ENCODE measurements around the gene CAPN2.

CAPN2 gene

DNA sequence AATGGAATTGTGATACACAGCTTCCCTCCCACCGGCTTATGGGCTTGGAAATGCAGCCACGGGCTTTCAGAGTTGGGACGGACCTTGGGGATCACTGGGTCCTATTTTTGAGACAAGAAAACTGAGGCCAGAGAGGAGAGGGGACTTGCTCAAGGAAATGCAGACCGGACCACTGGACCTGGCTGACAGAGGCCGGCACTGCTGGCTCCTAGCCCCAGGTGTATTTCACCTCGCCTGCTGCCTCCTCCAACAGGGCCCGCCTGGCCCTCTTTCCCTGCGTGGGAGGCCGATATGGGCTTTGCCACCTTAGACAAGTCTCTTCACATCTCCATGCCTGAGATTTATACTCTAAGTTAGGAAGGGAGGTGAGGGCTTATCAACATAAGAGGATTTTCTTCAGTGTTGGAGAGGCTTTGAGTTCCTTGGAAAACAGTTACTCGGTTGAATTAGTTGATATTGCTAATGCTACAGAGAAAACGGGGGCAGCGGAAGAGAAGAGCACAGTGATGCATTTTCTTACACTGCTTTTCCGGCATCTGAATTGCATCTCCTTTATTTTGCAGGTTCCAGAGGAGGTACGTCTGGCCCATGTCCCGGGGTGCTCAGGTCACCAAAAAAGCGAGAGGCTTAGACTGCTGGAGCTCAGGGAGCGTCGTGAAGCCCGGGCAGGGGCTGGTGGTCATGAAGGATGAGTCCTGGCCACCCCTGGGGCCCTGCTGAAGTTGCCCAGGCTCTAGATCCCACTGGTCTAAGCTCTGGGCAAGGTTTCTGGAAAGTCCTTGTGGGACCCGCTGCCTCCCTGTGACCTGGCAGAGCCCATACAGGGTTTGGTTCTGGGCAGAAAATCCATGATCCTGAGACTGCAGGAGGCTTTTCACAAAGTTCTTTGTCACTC is 44.7 kb downstream of the CAPN2 start:
- Histone ChIP-seq H3K36me3 (ENCODE audit: insufficient read depth, low read length) (peaks cover 84% of the 10 kb centered on the region), H3K4me1 (ENCODE audit: insufficient read depth, low read length) (no peaks in the 10 kb centered on the region), H3K9me3 (ENCODE audit: low read length) (no peaks in the 10 kb centered on the region), H3K27me3 (ENCODE audit: insufficient read depth, low read length) (no peaks in the 10 kb centered on the region), H2AFZ (ENCODE audit: low read depth, low read length) (no peak overlapping the region), H3K4me3 (ENCODE audit: low read length) (no peak overlapping the region)

DNA sequence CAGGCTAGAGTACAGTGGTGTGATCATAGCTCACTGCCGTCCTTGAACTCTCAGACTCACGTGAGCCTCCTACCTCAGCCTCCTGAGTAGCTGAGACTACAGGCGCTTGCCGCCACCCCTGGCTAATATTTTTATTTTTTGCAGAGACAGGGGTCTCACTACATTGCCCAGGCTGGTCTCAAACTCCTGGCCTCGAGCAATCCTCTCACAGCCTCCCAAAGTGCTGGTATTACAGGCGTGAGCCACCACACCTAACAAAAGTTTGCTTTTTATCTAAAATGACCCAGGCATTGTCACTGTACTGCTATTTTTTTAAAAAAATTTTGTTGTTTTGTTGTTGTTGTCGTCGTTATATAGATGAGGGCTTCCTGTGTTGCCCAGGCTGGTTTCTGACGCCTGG is 46.4 kb downstream of the CAPN2 start:
- H2AFZ ChIP-seq (ENCODE audit: low read depth, low read length) = no peak overlapping the region
- H3K9me3 ChIP-seq (ENCODE audit: low read length) = no peaks in the 10 kb centered on the region
- H3K36me3 ChIP-seq (ENCODE audit: insufficient read depth, low read length) = peaks cover 82% of the 10 kb centered on the region
- no peak overlapping the region for H3K4me3 ChIP-seq (ENCODE audit: low read length)
- H3K27me3 ChIP-seq (ENCODE audit: insufficient read depth, low read length) = no peaks in the 10 kb centered on the region
- no peaks in the 10 kb centered on the region for H3K4me1 ChIP-seq (ENCODE audit: insufficient read depth, low read length)

DNA sequence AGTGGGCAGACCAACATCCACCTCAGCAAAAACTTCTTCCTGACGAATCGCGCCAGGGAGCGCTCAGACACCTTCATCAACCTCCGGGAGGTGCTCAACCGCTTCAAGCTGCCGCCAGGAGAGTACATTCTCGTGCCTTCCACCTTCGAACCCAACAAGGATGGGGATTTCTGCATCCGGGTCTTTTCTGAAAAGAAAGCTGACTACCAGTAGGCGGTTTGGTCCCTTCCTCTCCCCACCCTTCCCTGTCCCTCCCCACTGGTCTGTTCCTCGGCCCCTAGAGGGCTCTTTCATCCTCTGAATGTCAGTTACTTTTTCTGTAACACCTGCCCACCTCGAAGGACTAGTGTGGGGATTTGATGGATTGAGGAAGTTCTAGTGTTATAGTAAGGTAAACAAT is 46.9 kb downstream of the CAPN2 start:
- no peak overlapping the region for H2AFZ ChIP-seq (ENCODE audit: low read depth, low read length)
- no peaks in the 10 kb centered on the region for H3K9me3 ChIP-seq (ENCODE audit: low read length)
- no peaks in the 10 kb centered on the region for H3K27me3 ChIP-seq (ENCODE audit: insufficient read depth, low read length)
- peaks cover 81% of the 10 kb centered on the region for H3K36me3 ChIP-seq (ENCODE audit: insufficient read depth, low read length)
- H3K4me3 ChIP-seq (ENCODE audit: low read length) = no peak overlapping the region
- H3K4me1 ChIP-seq (ENCODE audit: insufficient read depth, low read length) = no peaks in the 10 kb centered on the region

GRCh38 chr1:223760833-223761232 is 48.5 kb downstream of the CAPN2 start:
- H3K9me3 ChIP-seq (ENCODE audit: low read length) = no peaks in the 10 kb centered on the region
- peaks cover 80% of the 10 kb centered on the region for H3K36me3 ChIP-seq (ENCODE audit: insufficient read depth, low read length)
- H2AFZ ChIP-seq (ENCODE audit: low read depth, low read length) = no peak overlapping the region
- peaks cover 4% of the 10 kb centered on the region for H3K4me1 ChIP-seq (ENCODE audit: insufficient read depth, low read length)
- H3K4me3 ChIP-seq (ENCODE audit: low read length) = no peak overlapping the region
- no peaks in the 10 kb centered on the region for H3K27me3 ChIP-seq (ENCODE audit: insufficient read depth, low read length)

DNA sequence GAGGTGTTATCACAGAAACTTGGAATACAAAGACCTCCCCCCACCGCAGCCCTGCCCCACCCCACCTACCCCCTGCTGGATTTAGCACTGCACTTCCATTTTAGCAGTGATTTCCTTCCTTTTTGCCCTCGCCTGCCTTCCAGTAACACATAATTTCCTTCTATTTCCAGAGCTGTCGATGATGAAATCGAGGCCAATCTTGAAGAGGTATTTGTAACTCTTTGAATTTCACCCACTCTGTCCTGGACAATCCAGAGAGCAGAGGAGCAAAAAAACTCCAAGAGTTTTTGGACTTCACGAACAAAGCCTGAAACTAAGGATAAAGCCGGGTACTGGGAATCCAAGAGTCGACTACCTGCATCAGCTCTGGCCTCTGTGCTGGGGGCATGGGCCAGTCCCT is 49.1 kb downstream of the CAPN2 start:
- no peaks in the 10 kb centered on the region for H3K27me3 ChIP-seq (ENCODE audit: insufficient read depth, low read length)
- H3K4me3 ChIP-seq (ENCODE audit: low read length) = no peak overlapping the region
- H3K9me3 ChIP-seq (ENCODE audit: low read length) = no peaks in the 10 kb centered on the region
- H3K36me3 ChIP-seq (ENCODE audit: insufficient read depth, low read length) = peaks cover 76% of the 10 kb centered on the region
- peaks cover 4% of the 10 kb centered on the region for H3K4me1 ChIP-seq (ENCODE audit: insufficient read depth, low read length)
- H2AFZ ChIP-seq (ENCODE audit: low read depth, low read length) = no peak overlapping the region

DNA sequence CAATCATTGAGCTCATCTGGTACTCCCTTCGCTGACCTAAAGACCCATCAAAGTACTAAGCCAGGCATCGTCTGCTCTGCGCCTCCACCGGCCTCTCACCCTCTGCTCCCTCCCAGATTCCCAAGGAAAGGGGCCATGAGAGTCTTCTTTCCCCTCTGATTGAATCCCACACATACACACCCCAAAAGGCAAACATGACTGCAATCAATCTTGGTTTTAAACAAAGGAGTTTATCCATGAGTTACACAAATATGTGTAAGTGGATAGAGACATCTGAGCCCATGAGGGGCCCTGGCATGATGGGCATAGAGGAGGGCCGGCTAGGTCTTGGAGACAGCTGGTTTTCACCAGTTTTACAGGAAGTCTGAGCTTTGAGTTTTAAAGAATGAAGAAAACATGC is 50.9 kb downstream of the CAPN2 start:
- no peak overlapping the region for H2AFZ ChIP-seq (ENCODE audit: low read depth, low read length)
- peaks cover 4% of the 10 kb centered on the region for H3K4me1 ChIP-seq (ENCODE audit: insufficient read depth, low read length)
- no peak overlapping the region for H3K4me3 ChIP-seq (ENCODE audit: low read length)
- peaks cover 68% of the 10 kb centered on the region for H3K36me3 ChIP-seq (ENCODE audit: insufficient read depth, low read length)
- H3K27me3 ChIP-seq (ENCODE audit: insufficient read depth, low read length) = no peaks in the 10 kb centered on the region
- H3K9me3 ChIP-seq (ENCODE audit: low read length) = no peaks in the 10 kb centered on the region

DNA sequence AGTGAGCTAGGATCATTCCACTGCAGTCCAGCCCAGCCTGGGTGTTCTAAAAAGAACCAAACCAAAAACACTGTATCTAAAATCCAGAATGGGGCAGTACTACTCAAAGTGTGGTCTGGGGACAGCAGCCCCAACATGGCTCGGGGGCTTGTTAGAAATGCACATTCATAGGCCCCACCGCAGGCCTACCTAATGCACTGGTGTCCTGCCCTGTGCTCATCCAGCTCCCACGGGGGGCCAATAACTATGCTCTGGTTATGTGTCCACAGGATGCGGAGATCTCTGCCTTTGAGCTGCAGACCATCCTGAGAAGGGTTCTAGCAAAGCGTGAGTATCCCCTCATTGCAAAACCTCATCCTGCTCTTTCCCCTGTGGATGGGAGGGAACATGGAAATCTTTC is 51.5 kb downstream of the CAPN2 start:
- H3K4me3 ChIP-seq (ENCODE audit: low read length) = no peak overlapping the region
- no peak overlapping the region for H2AFZ ChIP-seq (ENCODE audit: low read depth, low read length)
- H3K27me3 ChIP-seq (ENCODE audit: insufficient read depth, low read length) = no peaks in the 10 kb centered on the region
- no peaks in the 10 kb centered on the region for H3K9me3 ChIP-seq (ENCODE audit: low read length)
- H3K36me3 ChIP-seq (ENCODE audit: insufficient read depth, low read length) = peaks cover 65% of the 10 kb centered on the region
- peaks cover 4% of the 10 kb centered on the region for H3K4me1 ChIP-seq (ENCODE audit: insufficient read depth, low read length)

DNA sequence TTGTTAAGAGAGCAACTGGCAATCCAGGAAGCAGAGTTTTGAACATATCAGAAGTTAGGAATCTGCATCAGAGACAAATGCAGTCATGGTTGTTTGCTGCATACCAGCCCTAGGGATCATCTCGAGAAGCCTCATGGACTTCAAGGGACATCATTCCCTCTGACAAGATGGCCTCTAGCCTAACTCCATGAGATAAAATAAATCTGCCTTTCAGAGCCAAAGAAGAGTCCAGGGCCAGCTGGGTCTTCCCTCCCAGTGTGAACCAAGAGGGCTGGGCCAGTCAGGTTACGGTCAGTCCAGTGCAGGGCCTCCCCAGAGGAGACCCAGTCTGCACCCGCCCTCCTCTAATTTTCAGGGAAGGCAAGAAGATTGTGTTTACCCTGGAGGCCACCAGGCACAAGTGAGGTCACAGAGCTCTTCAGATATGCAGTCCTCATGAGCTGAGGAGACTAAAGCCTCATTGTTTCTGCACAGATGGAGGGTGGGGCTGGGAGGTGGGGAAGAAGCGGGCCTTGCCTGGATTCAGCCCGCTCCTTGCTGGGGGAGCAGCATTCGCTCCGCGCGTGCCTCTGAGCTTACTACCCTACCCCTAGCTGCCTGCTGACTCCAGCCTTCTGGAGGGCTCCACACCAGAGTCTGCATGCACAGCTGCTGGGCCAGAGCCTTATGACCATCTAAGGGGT is 52.8 kb downstream of the CAPN2 start:
- H3K4me1 ChIP-seq (ENCODE audit: insufficient read depth, low read length) = peaks cover 4% of the 10 kb centered on the region
- H2AFZ ChIP-seq (ENCODE audit: low read depth, low read length) = no peak overlapping the region
- H3K36me3 ChIP-seq (ENCODE audit: insufficient read depth, low read length) = peaks cover 67% of the 10 kb centered on the region
- no peaks in the 10 kb centered on the region for H3K27me3 ChIP-seq (ENCODE audit: insufficient read depth, low read length)
- H3K9me3 ChIP-seq (ENCODE audit: low read length) = no peaks in the 10 kb centered on the region
- no peak overlapping the region for H3K4me3 ChIP-seq (ENCODE audit: low read length)

DNA sequence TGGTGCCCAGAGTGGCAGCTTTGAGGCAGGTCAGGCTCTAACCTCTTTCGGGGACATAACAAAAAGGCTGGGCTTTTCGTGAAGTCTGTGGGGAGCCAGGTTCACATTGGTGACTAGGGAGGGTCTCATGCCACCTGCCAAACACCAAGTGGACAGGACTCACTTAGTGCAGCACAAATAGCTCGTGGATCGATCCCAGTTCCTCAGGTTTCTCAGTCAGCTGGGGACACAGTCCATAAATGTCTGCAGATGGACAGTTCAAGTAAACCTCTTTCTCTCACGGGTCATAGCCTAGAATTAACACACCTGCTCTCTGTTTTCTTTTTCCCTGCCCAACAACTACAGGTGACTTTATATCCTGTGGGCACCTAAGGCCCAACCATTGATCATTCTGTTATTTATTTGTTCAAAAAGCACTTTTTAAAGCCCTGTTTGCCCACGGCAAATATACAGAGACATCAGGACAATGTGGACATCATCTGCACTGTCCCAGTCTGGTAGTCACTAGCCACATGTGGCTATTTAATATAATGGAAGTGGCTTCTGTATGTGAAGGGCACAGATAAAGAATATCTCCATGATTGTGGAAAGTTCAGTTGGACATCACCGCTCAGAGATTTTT is 53.5 kb downstream of the CAPN2 start:
- Histone ChIP-seq H3K27me3 (ENCODE audit: insufficient read depth, low read length) (no peaks in the 10 kb centered on the region), H3K36me3 (ENCODE audit: insufficient read depth, low read length) (peaks cover 67% of the 10 kb centered on the region), H3K4me1 (ENCODE audit: insufficient read depth, low read length) (peaks cover 4% of the 10 kb centered on the region), H3K4me3 (ENCODE audit: low read length) (no peak overlapping the region), H3K9me3 (ENCODE audit: low read length) (no peaks in the 10 kb centered on the region), H2AFZ (ENCODE audit: low read depth, low read length) (no peak overlapping the region)

DNA sequence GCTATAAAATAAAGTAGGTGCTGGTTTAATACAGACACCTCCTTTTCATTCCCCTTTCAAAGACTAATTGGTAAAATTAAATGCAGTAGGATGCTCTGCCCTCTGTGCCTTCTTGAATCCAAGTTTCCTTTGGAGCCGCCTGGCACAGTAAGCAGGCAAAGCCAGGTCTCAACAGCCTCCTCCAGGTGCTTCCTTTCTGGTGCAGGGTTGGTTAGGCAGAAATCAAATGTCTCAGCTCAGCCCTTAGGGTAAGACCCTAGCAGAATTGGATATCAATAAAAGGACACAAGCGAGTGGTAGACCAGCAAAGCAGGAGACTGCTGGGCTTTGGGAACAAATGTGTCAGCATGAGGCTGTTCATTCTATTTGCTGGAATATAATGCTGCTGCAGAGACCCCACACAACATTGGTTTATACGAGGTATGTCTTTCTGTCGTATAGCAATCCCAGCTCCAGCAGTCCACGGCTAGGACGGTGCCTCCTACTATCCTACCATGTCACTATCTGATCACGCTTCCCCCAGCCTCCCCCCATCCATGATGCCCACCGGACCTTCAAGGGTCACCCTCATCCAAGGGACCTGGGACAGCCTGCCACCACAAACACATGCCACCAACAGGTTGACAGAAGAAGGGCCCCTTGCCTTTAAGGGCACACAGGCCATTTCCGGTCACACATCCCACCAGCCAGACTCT is 58.4 kb downstream of the CAPN2 start:
- Histone ChIP-seq H3K4me1 (ENCODE audit: insufficient read depth, low read length) (peaks cover 22% of the 10 kb centered on the region), H3K36me3 (ENCODE audit: insufficient read depth, low read length) (peaks cover 58% of the 10 kb centered on the region)

GRCh38 chr1:223771469-223771813 is 59.1 kb downstream of the CAPN2 start:
- H2AFZ ChIP-seq (ENCODE audit: low read depth, low read length) = no peak overlapping the region
- H3K27me3 ChIP-seq (ENCODE audit: insufficient read depth, low read length) = no peaks in the 10 kb centered on the region
- H3K36me3 ChIP-seq (ENCODE audit: insufficient read depth, low read length) = peaks cover 62% of the 10 kb centered on the region
- H3K4me1 ChIP-seq (ENCODE audit: insufficient read depth, low read length) = peaks cover 22% of the 10 kb centered on the region
- H3K4me3 ChIP-seq (ENCODE audit: low read length) = no peak overlapping the region
- no peaks in the 10 kb centered on the region for H3K9me3 ChIP-seq (ENCODE audit: low read length)

More for the DNA sequence above, 58.4 kb downstream of the CAPN2 start:
- Histone ChIP-seq H2AFZ (ENCODE audit: low read depth, low read length) (no peak overlapping the region), H3K27me3 (ENCODE audit: insufficient read depth, low read length) (no peaks in the 10 kb centered on the region), H3K4me3 (ENCODE audit: low read length) (no peak overlapping the region), H3K9me3 (ENCODE audit: low read length) (no peaks in the 10 kb centered on the region)

DNA sequence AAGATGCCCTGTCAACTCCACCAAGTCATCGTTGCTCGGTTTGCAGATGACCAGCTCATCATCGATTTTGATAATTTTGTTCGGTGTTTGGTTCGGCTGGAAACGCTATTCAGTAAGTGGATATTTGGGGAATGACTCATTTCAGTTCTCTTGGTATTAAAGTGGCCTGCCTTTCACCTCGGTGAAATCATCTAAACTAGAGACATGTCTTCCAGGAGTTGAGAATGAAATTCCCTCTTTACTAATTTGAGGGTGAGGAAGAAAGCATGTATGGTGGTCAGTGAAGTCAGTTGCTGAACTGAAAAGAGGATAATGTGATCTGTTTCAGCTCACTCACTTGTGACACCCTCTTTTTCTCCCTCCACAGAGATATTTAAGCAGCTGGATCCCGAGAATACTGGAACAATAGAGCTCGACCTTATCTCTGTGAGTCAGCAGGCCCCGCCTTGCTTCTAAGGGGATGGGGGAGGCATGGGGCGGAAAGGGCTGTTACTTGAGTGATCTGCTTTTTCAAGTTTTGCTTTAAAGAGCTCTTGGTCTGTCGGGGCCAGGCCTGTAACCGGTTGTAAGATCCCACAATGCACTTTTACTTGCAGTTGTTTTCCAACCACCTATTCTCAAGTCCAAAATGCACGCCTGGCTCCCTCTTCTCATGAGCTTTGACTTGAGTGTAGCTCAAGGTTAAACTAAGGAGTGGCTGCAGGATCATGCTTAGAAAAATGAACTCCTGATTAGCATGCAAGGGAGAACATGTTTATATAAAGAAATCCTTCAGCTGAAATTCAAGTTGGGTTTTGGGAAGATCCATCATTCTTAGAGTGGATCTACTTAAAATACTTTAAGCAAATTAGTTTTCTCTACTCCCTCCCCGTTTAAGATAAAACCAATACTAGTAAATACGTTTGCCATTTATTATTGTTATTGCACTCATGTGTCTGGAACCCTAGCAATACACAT is 59.8 kb downstream of the CAPN2 start:
- peaks cover 65% of the 10 kb centered on the region for H3K36me3 ChIP-seq (ENCODE audit: insufficient read depth, low read length)
- peaks cover 22% of the 10 kb centered on the region for H3K4me1 ChIP-seq (ENCODE audit: insufficient read depth, low read length)
- H3K9me3 ChIP-seq (ENCODE audit: low read length) = no peaks in the 10 kb centered on the region
- no peak overlapping the region for H2AFZ ChIP-seq (ENCODE audit: low read depth, low read length)
- no peak overlapping the region for H3K4me3 ChIP-seq (ENCODE audit: low read length)
- H3K27me3 ChIP-seq (ENCODE audit: insufficient read depth, low read length) = no peaks in the 10 kb centered on the region

Measured in neuron (in vitro differentiated cells).